Keratinocyte (primary cell): ENCODE data around the gene KRTAP10-7. TPM values are rescaled to one million over a fixed set of nuclear protein-coding genes. Genes with fewer than 3 reads are reported as not detected.
"Not testable (repeated sequence)": the region's sequence is repeated elsewhere in the genome, so short reads cannot be mapped to it uniquely, and the experiment has no call there.

Source experiments
- DNase-seq: peaks from one replicate; pipeline ENCODE4 v3.0.0-alpha.2; 2011; ENCODE audit warnings: low read depth, missing footprints, low spot score
- FAIRE-seq: peaks from 2 replicates; lab custom pipeline; 2011; peaks lifted over from hg19 to GRCh38; lab: Jason Lieb, UNC
- H2AFZ ChIP-seq: 2 replicates; pipeline ENCODE4 v1.6.0; 2012; ENCODE audit warnings: low read length, control low read depth, inconsistent platforms; ENCODE audit not compliant: control insufficient read depth
- H3K27ac ChIP-seq: 2 replicates; pipeline ENCODE4 v1.5.1; 2011; ENCODE audit warnings: low read length; ENCODE audit not compliant: control insufficient read depth, insufficient read depth
- H3K27me3 ChIP-seq: 3 replicates; pipeline ENCODE4 v1.6.0; 2011; ENCODE audit warnings: low read length; ENCODE audit not compliant: control insufficient read depth, insufficient read depth; ENCODE audit errors: extremely low read depth
- H3K36me3 ChIP-seq, 2 experiments: 2 replicates in 1 of 2; 3 replicates in 1 of 2; pipeline ENCODE4 v1.5.1; 2011; ENCODE audit warnings: low read length in 2 of 2, mild to moderate bottlenecking in 1 of 2; ENCODE audit not compliant: control insufficient read depth in 2 of 2, insufficient read depth in 2 of 2; ENCODE audit errors: extremely low read depth in 1 of 2
- H3K4me1 ChIP-seq: 3 replicates; pipeline ENCODE4 v1.5.1; 2011; ENCODE audit warnings: low read length; ENCODE audit not compliant: control insufficient read depth, insufficient read depth; ENCODE audit errors: extremely low read depth
- H3K4me2 ChIP-seq: 3 replicates; pipeline ENCODE4 v1.6.0; 2011; ENCODE audit warnings: low read depth, low read length; ENCODE audit not compliant: control insufficient read depth, insufficient read depth; ENCODE audit errors: extremely low read depth
- H3K4me3 ChIP-seq, 3 experiments: fragments of 200-600 bp in 1 of 3; sonication (generic) in 1 of 3; 2 replicates in 2 of 3; 3 replicates in 1 of 3; pipeline ENCODE4 v1.5.1; 2011 to 2016; ENCODE audit warnings: low read length in 3 of 3, mild to moderate bottlenecking in 3 of 3, control low read depth in 2 of 3, inconsistent platforms in 1 of 3, low read depth in 1 of 3, mixed read lengths in 1 of 3, mixed run types in 1 of 3, moderate library complexity in 1 of 3; ENCODE audit not compliant: control insufficient read depth in 2 of 3, insufficient read depth in 2 of 3; ENCODE audit errors: extremely low read depth in 1 of 3
- H3K79me2 ChIP-seq: 2 replicates; pipeline ENCODE4 v1.6.0; 2012; ENCODE audit warnings: low read length; ENCODE audit not compliant: control insufficient read depth, insufficient read depth
- H3K9ac ChIP-seq: 3 replicates; pipeline ENCODE4 v1.6.0; 2011; ENCODE audit warnings: low read length; ENCODE audit not compliant: control insufficient read depth, insufficient read depth; ENCODE audit errors: extremely low read depth
- H3K9me1 ChIP-seq: 3 replicates; pipeline ENCODE4 v1.6.0; 2011; ENCODE audit warnings: low read length; ENCODE audit not compliant: control insufficient read depth, insufficient read depth; ENCODE audit errors: extremely low read depth
- H3K9me3 ChIP-seq: 2 replicates; pipeline ENCODE4 v1.5.1; 2012; ENCODE audit warnings: low read depth, low read length; ENCODE audit not compliant: control insufficient read depth
- H4K20me1 ChIP-seq: 3 replicates; pipeline ENCODE4 v1.6.0; 2011; ENCODE audit warnings: low read length; ENCODE audit not compliant: control insufficient read depth, insufficient read depth; ENCODE audit errors: extremely low read depth
- EZH2 ChIP-seq: IDR thresholded peaks from one replicate; pipeline ENCODE4 v1.6.1; 2012; ENCODE audit warnings: inconsistent platforms, mild to moderate bottlenecking, low read length, moderate library complexity
- dilution Hi-C: fragments of 300-500 bp; cut with MboI; formaldehyde crosslinking; loops from one replicate; pipeline ENCODE4 v1.7.0; 2020; ENCODE audit warnings: low sequenced_read_pairs; ENCODE audit not compliant: extremely low pct_ligation_motif_present
- polyA plus RNA-seq, 5 experiments: library from polyadenylated mRNA; depleted of rRNA in 3 of 5; stranded (reverse) in 3 of 5; stranded (forward) in 1 of 5; unstranded in 1 of 5; fragments of >200 nt; gene quantifications; 1 replicate in 1 of 5; 2 replicates in 3 of 5; 3 replicates in 1 of 5; pipeline versions ENCODE4 v1.2.1 to v1.2.3, GENCODE V29; 2011 to 2012; ENCODE audit warnings: missing spikeins in 2 of 5, low read depth in 1 of 5, low replicate concordance in 1 of 5
- TF ChIP-seq, protein P1 (sequence below), 3 experiments: IDR thresholded peaks in 1 of 3; conservative IDR thresholded peaks in 1 of 3; optimal IDR thresholded peaks in 1 of 3; 2 replicates in 2 of 3; 3 replicates in 1 of 3; pipeline versions ENCODE3 to v1.5.1; 2011; ENCODE audit warnings: low read length in 3 of 3, mild to moderate bottlenecking in 3 of 3, moderate library complexity in 2 of 3, control low read depth in 1 of 3, inconsistent platforms in 1 of 3; ENCODE audit not compliant: insufficient read depth in 2 of 3; ENCODE audit errors: extremely low read depth in 1 of 3

Gene KRTAP10-7
- polyA plus RNA-seq, 1 donor (not counting 4 experiments of a cell fraction or from before 2014, with no cell fraction given), result not detected

DNA sequence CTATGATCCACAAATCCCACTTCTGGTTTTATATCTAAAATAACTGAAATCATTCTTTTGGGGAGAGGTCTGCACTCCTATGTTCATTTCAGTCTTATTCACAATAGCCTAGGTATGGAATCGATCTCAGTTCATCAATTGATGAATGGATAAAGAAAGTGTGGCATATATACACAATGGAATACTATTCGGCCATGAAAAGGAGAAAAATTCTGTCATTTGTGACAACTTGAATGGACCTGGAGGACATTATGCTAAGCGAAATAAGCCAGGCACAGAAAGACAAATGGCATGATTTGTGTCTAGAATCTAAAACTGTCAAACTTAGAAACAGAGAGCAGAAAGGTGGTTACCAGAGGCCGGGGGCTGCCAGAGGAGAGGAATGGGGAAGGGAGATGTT, 6.1 kb downstream of the KRTAP10-7 start:
- Histone ChIP-seq H3K27ac (no peak overlapping the region), H3K4me1 (no peaks in the 10 kb centered on the region), H3K36me3 (no peaks in the 10 kb centered on the region), H3K27me3 (peaks cover 2% of the 10 kb centered on the region), H3K9me1 (no peaks in the 10 kb centered on the region), H3K9ac (no peak overlapping the region), H3K4me2 (no peak overlapping the region), H2AFZ (no peak overlapping the region), H3K9me3 (peaks cover 1% of the 10 kb centered on the region), H3K4me3 (no peak overlapping the region), H3K79me2 (no peaks in the 10 kb centered on the region), H4K20me1 (no peaks in the 10 kb centered on the region)
- no peak for FAIRE-seq
- no peak for TF ChIP-seq EZH2
- TF ChIP-seq, protein P1, sequence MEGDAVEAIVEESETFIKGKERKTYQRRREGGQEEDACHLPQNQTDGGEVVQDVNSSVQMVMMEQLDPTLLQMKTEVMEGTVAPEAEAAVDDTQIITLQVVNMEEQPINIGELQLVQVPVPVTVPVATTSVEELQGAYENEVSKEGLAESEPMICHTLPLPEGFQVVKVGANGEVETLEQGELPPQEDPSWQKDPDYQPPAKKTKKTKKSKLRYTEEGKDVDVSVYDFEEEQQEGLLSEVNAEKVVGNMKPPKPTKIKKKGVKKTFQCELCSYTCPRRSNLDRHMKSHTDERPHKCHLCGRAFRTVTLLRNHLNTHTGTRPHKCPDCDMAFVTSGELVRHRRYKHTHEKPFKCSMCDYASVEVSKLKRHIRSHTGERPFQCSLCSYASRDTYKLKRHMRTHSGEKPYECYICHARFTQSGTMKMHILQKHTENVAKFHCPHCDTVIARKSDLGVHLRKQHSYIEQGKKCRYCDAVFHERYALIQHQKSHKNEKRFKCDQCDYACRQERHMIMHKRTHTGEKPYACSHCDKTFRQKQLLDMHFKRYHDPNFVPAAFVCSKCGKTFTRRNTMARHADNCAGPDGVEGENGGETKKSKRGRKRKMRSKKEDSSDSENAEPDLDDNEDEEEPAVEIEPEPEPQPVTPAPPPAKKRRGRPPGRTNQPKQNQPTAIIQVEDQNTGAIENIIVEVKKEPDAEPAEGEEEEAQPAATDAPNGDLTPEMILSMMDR (optimal IDR thresholded peaks at IDR 0.05 in 1 of 3, IDR thresholded peaks at IDR 0.05 in 1 of 3, conservative IDR thresholded peaks at IDR 0.05 in 1 of 3; ENCODE audit: extremely low read depth in 1 of 3, insufficient read depth in 2 of 3, low read length in 3 of 3), result no peak
- DNase-seq, result no peak
- dilution Hi-C loops, result no loop called here

DNA sequence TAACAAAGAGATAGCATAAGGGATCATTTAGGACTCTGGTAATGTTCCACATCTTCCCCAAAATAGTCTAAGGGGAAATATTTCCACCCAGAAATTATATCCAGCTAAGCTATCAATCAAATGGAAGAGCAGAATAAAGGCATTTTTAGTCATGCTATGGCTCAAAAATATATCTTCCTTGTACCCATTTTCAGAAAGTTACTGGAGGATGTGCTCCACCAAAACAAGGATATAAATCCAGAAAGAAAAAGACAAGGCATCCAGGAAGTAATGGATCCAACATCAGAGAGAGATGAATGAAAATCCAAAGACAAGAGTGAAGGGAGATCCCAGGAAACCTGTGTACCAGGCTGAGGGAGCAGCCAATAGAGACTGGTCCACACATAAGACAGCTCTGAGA, 8.8 kb downstream of the KRTAP10-7 start:
- DNase-seq (no peak), FAIRE-seq (no peak)
- TF ChIP-seq EZH2, result no peak
- TF ChIP-seq, protein P1 (optimal IDR thresholded peaks at IDR 0.05 in 1 of 3, IDR thresholded peaks at IDR 0.05 in 1 of 3, conservative IDR thresholded peaks at IDR 0.05 in 1 of 3; ENCODE audit: extremely low read depth in 1 of 3, insufficient read depth in 2 of 3, low read length in 3 of 3), result no peak
- H3K4me2 ChIP-seq, result no peak overlapping the region
- no peak overlapping the region for H2AFZ ChIP-seq
- no peak overlapping the region for H3K9ac ChIP-seq
- H4K20me1 ChIP-seq, result no peaks in the 10 kb centered on the region
- H3K9me3 ChIP-seq, result peaks cover 7% of the 10 kb centered on the region
- no peaks in the 10 kb centered on the region for H3K9me1 ChIP-seq
- H3K4me1 ChIP-seq, result no peaks in the 10 kb centered on the region
- no peaks in the 10 kb centered on the region for H3K36me3 ChIP-seq
- no peak overlapping the region for H3K27ac ChIP-seq
- H3K4me3 ChIP-seq, result no peak overlapping the region
- no peaks in the 10 kb centered on the region for H3K79me2 ChIP-seq
- H3K27me3 ChIP-seq, result no peaks in the 10 kb centered on the region
- dilution Hi-C loops, result no loop called here

DNA sequence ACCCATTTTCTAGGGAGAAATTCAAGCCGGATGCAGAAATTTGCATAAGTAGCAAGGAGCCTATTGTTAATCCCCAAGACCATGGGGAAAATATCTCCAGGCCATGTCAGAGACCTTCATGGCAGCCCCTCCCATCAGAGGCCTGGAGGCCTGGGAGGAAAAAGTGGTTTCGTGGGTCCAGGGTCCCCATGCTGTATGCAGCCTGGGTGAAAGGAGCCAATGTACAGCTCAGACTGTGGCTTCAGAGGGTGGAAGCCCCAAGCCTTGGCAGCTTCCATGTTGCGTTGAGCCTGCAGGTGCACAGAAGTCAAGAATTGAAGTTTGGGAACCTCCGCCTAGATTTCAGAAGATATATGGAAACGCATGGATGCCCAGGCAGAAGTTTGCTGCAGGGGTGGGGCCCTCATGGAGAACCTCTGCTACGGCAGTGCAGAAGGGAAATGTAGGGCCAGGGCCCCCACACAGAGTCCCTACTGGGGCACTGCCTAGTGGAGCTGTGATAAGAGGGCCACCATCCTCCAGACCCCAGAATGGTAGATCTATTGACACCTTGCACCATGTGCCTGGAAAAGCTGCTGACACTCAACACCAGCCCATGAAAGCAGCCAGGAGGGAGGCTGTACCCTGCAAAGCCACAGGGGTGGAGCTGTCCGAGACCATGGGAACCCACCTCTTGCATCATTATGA, 9.9 kb downstream of the KRTAP10-7 start:
- DNase-seq, H2AFZ ChIP-seq, H3K9me3 ChIP-seq, H3K36me3 ChIP-seq, H3K4me3 ChIP-seq, H3K4me1 ChIP-seq, H3K9ac ChIP-seq, H3K9me1 ChIP-seq, H3K79me2 ChIP-seq, H4K20me1 ChIP-seq, dilution Hi-C loops, FAIRE-seq, H3K27me3 ChIP-seq, H3K27ac ChIP-seq, H3K4me2 ChIP-seq: not testable (repeated sequence)
